ENCODE measurements around the gene NRM. TPM values are rescaled to one million over a fixed set of nuclear protein-coding genes. Genes with fewer than 3 reads are reported as not detected.

Gene NRM
- total and polyA plus RNA-seq, 2 of the 13 experiments (the other 11 are each of a cell fraction or from before 2014, with no cell fraction given), result 12.5 to 16.0 TPM

DNA sequence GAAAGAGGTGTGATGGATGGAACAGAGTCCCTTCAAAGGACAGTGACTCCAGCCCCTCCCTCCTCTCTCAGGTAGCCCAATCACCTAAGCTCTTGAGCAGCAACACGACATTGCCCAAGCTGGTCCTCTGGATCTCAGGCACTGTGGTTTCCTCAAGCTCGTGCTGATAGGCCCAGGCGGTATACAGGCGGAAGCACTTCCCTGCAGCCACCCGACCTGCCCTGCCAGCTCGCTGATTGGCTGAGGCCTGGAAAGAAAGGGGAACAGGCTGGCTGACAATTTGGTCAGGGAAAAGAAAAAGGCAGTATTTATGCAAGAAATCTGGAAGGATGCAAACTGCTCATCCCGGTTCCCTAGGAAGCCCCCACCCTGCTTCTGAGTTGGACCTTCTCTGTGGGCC lies 34.3 kb downstream of the NRM start (continued):
- TF ChIP-seq, protein P1, sequence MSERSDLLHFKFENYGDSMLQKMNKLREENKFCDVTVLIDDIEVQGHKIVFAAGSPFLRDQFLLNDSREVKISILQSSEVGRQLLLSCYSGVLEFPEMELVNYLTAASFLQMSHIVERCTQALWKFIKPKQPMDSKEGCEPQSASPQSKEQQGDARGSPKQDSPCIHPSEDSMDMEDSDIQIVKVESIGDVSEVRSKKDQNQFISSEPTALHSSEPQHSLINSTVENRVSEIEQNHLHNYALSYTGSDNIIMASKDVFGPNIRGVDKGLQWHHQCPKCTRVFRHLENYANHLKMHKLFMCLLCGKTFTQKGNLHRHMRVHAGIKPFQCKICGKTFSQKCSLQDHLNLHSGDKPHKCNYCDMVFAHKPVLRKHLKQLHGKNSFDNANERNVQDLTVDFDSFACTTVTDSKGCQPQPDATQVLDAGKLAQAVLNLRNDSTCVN (CRISPR knock-in tag; IDR thresholded peaks at IDR 0.05; ENCODE audit: borderline replicate concordance), result no peak
- TF ChIP-seq RARA (CRISPR knock-in tag; IDR thresholded peaks at IDR 0.05) (no peak), ZNF496 (CRISPR knock-in tag; IDR thresholded peaks at IDR 0.05; ENCODE audit: insufficient replicate concordance) (no peak), KLF15 (CRISPR knock-in tag; IDR thresholded peaks at IDR 0.05; ENCODE audit: borderline replicate concordance) (no peak), FOXJ3 (CRISPR knock-in tag; IDR thresholded peaks at IDR 0.05; ENCODE audit: borderline replicate concordance) (no peak), RXRB (CRISPR knock-in tag; IDR thresholded peaks at IDR 0.05; ENCODE audit: borderline replicate concordance) (no peak), ZFP37 (CRISPR knock-in tag; IDR thresholded peaks at IDR 0.05; ENCODE audit: borderline replicate concordance) (no peak), TBL1XR1 (IDR thresholded peaks at IDR 0.05; ENCODE audit: borderline replicate concordance, low read length, partially characterized antibody) (no peak), MXI1 (IDR thresholded peaks at IDR 0.05; ENCODE audit: borderline replicate concordance, low read depth, low read length) (no peak), BCL6 (CRISPR knock-in tag; IDR thresholded peaks at IDR 0.05) (peak; percentile 79), TCF7L2 (IDR thresholded peaks at IDR 0.05; ENCODE audit: low read depth, low read length) (no peak), NFKB2 (CRISPR knock-in tag; IDR thresholded peaks at IDR 0.05; ENCODE audit: borderline replicate concordance) (0 out of 2 replicates have a peak, but pooled peaks have one; percentile 24), ZNF354B (CRISPR knock-in tag; IDR thresholded peaks at IDR 0.05) (no peak), EP300 (IDR thresholded peaks at IDR 0.05; ENCODE audit: low read depth in 2 of 2, low read length in 2 of 2) (no peak), EP300 (CRISPR knock-in tag; IDR thresholded peaks at IDR 0.05; ENCODE audit: borderline replicate concordance) (no peak), ISL2 (CRISPR knock-in tag; IDR thresholded peaks at IDR 0.05) (no peak), ZNF234 (CRISPR knock-in tag; conservative IDR thresholded peaks at IDR 0.05) (no peak), SP140L (CRISPR knock-in tag; IDR thresholded peaks at IDR 0.05; ENCODE audit: borderline replicate concordance) (no peak), HNRNPK (IDR thresholded peaks at IDR 0.05; ENCODE audit: low read depth, low read length, poor library complexity, severe bottlenecking) (no peak)
- TF ChIP-seq, protein P2, sequence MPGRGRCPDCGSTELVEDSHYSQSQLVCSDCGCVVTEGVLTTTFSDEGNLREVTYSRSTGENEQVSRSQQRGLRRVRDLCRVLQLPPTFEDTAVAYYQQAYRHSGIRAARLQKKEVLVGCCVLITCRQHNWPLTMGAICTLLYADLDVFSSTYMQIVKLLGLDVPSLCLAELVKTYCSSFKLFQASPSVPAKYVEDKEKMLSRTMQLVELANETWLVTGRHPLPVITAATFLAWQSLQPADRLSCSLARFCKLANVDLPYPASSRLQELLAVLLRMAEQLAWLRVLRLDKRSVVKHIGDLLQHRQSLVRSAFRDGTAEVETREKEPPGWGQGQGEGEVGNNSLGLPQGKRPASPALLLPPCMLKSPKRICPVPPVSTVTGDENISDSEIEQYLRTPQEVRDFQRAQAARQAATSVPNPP (CRISPR knock-in tag; IDR thresholded peaks at IDR 0.05), result no peak
- TF ChIP-seq, protein P3, sequence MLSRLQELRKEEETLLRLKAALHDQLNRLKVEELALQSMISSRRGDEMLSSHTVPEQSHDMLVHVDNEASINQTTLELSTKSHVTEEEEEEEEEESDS (CRISPR knock-in tag; IDR thresholded peaks at IDR 0.05; ENCODE audit: borderline replicate concordance), result no peak
- TF ChIP-seq, protein P4, sequence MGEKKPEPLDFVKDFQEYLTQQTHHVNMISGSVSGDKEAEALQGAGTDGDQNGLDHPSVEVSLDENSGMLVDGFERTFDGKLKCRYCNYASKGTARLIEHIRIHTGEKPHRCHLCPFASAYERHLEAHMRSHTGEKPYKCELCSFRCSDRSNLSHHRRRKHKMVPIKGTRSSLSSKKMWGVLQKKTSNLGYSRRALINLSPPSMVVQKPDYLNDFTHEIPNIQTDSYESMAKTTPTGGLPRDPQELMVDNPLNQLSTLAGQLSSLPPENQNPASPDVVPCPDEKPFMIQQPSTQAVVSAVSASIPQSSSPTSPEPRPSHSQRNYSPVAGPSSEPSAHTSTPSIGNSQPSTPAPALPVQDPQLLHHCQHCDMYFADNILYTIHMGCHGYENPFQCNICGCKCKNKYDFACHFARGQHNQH (CRISPR knock-in tag; IDR thresholded peaks at IDR 0.05), result no peak
- TF ChIP-seq, protein P5, sequence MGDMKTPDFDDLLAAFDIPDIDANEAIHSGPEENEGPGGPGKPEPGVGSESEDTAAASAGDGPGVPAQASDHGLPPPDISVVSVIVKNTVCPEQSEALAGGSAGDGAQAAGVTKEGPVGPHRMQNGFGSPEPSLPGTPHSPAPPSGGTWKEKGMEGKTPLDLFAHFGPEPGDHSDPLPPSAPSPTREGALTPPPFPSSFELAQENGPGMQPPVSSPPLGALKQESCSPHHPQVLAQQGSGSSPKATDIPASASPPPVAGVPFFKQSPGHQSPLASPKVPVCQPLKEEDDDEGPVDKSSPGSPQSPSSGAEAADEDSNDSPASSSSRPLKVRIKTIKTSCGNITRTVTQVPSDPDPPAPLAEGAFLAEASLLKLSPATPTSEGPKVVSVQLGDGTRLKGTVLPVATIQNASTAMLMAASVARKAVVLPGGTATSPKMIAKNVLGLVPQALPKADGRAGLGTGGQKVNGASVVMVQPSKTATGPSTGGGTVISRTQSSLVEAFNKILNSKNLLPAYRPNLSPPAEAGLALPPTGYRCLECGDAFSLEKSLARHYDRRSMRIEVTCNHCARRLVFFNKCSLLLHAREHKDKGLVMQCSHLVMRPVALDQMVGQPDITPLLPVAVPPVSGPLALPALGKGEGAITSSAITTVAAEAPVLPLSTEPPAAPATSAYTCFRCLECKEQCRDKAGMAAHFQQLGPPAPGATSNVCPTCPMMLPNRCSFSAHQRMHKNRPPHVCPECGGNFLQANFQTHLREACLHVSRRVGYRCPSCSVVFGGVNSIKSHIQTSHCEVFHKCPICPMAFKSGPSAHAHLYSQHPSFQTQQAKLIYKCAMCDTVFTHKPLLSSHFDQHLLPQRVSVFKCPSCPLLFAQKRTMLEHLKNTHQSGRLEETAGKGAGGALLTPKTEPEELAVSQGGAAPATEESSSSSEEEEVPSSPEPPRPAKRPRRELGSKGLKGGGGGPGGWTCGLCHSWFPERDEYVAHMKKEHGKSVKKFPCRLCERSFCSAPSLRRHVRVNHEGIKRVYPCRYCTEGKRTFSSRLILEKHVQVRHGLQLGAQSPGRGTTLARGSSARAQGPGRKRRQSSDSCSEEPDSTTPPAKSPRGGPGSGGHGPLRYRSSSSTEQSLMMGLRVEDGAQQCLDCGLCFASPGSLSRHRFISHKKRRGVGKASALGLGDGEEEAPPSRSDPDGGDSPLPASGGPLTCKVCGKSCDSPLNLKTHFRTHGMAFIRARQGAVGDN (CRISPR knock-in tag; IDR thresholded peaks at IDR 0.05), result peak; percentile 50

Measured in HepG2 (cell line).